Right ventricle myocardium inferior (tissue), 1 donor: ENCODE measurements around the gene TTC7B. TPM values are rescaled to one million over a fixed set of nuclear protein-coding genes. Genes with fewer than 3 reads are reported as not detected.
A peak's percentile ranks its signal among the peaks of the same experiment; 100 is the strongest.

Source experiments
- ATAC-seq: fragments of 200-7000 bp; cut with Tn5 transposase; one replicate; pipeline ENCODE4 v1.9.1; 2020; ENCODE audit warnings: mild to moderate bottlenecking, moderate library complexity
- DNase-seq: peaks from one replicate; pipeline ENCODE4 v3.0.0; 2021; ENCODE audit errors: missing footprints
- intact Hi-C: fragments of 100-400 bp; cut with DNase I; formaldehyde crosslinking; loops from one replicate; pipeline ENCODE4 v1.11.0; 2022
- total RNA-seq: library from RNA; stranded (reverse); fragmentation: NEBNext Ultra II Directional; extraction: Animal tissue kit (Norgen Biotek cat#: 25700); gene quantifications from one replicate; pipeline ENCODE4 v1.2.1, GENCODE V29; 2021
- donor health status: DM: no; HTN: yes; CAD: no; lungs with severe emphysema.

Gene TTC7B
- total RNA-seq, 1 donor from 2014 or later, result 67.5 TPM

DNA sequence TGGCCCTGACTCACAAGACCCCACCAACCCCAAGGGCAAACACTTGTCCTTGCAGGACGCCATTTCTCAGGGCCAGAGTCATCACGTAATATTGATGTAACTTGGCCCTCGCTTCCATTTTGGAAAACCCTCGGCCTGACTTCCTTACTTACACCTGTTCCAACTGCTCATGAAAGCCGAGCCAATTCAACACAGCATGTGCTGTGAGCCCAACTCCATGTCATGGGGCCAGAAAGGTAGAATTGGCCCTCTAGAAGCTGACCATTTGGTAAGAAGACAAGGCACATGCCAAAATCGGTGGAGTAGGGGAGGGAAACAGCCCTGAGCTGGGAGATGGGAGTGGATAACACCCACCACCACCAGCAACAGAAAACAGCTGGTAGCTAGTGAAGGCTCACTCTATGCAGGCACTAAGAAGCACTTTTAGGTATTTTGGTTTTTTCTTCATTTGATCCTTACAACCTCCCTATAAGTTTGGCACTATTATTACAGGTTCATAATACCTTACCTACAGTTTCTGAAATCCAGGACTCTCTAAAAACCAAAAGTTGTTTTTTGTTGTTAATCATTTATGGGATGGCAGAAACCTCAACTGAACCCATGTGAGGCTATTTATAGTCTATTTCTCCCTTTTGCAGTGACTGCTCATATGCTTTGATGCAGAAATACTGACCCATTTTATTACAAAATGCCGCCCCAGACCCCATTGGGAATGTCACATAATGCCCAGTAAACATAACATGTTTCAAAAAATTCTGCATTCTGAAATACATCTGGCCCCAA lies 6.5 kb downstream of the TTC7B start:
- DNase-seq, result no peak
- intact Hi-C loops, result loop anchor here (5.0 kb wide), 1 partner anchor 52 kb away; no protein-coding TSS in a partner anchor

DNA sequence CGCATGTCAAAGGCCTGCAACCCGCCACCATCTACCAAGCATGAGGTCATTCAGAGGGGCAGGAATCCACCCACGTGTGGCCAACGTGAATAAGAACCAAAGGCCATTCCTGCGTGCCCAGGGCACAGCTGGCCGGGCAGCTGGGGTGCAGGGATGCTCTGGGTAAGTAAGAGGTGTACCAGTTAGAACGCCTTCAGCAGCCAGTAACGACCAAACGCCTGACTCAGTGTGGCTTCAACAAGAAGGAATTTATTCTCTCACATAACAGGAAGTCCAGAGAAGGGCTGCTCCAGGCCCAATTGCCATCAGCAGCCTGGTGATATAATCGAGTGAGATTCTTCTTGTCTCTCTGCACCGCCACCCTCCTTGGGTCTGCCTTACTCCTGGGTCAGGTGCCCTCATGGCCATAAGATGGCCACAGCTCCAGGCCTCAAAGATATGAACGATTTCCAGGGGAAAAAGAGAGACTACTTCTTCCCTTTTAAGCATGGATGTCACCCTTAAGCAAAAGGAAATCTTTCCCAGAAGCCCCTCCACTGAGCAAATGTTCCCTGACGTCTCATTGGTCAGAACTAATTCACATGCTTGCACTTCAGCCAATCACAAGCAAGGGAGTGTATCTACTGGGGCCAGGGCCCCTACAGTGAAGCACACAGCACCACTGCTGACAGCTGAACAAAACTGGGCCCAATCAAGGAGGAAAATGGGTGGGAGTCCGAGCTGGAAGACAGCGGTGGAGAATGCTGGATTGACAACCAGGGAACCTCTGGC lies 7.3 kb downstream of the TTC7B start:
- DNase-seq (no peak), ATAC-seq (no peak)
- intact Hi-C loops, result loop anchor here (5.0 kb wide), 1 partner anchor 52 kb away; no protein-coding TSS in a partner anchor

More for the DNA sequence above, 6.5 kb downstream of the TTC7B start:
- ATAC-seq, result no peak

DNA sequence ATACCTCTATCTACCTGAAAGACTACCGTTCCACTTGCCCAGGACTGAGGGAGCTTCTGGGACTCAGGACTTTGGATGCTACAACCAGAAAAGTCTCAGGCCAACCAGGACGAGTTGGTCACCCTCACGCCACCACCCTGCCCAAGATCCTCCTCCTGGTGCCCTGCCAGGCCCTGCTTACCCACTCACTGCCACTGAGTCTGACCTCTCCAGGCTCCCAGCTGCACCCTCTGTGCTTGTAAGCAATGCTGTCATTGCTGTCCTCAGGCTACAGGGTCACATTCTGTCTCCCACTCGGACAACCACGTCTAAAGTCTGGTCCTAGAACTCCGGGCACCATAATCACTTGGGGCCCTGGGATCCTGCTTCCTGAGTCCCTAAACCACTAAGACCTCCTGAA lies 9.2 kb downstream of the TTC7B start:
- no peak for ATAC-seq
- intact Hi-C loops, result loop anchor here (5.0 kb wide), 1 partner anchor 50 kb away; no protein-coding TSS in a partner anchor

DNA sequence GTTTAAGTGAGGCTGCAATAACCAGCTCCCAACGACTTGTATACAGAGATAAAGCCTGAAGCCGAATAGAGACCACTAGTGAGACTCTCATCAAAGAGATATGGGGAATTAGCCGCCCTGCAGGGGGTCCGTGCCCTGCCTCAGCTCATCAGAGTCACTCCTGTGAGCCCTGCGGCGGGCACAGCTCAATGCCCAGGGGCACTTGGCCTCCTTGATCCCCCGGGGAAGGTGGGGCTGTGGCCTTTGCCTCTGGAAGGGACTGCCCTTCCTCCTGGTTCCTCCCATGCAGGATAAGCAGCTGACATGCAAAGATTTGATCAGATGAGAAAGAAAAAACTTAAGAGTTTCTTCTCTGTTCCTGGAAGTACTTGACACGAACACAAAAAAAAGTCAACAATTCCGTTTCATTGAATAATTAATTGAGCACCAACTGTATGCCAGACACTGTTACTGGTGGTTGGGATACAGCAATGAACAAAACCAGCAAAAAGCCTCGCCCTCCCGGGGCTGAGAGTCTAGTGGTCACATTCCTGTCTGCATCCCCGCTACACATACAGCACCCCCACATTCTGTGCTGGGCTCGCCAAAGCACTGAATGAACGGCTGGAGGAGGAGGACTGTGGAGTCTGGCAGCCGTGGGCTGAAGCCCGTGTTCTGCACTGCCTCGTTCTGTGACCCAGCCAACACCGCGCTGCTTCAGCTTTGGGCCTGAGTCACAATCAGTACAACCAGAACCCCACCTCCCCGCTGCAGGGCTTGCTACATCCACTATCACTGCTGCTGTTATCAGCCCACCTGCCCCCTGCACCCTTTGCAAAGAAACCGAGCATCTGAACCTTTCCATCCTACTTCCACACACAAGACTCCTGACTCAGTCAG lies 10.3 kb downstream of the TTC7B start:
- intact Hi-C loops, result loop anchor here (5.0 kb wide), 1 partner anchor 49 kb away; no protein-coding TSS in a partner anchor
- ATAC-seq (peak; percentile 64), DNase-seq (no peak)

More for the DNA sequence above, 9.2 kb downstream of the TTC7B start:
- no peak for DNase-seq

DNA sequence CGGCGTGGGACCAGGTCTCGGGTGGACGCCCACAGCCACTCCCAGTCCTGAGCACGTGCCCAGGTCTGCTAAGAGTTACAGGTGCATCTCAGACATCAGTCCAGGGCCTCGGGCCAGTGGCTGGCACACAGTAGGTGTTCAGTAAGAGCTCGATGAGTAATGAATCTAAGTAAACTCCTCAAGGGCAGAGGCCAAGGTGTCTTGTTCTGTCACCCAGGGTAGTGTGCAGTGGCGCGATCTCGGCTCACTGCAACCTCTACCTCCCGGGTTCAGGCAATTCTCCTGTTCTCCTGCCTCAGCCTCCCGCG lies 11.2 kb downstream of the TTC7B start:
- DNase-seq, result no peak
- ATAC-seq, result no peak
- intact Hi-C loops, result loop anchor here (5.0 kb wide), 1 partner anchor 48 kb away; no protein-coding TSS in a partner anchor

DNA sequence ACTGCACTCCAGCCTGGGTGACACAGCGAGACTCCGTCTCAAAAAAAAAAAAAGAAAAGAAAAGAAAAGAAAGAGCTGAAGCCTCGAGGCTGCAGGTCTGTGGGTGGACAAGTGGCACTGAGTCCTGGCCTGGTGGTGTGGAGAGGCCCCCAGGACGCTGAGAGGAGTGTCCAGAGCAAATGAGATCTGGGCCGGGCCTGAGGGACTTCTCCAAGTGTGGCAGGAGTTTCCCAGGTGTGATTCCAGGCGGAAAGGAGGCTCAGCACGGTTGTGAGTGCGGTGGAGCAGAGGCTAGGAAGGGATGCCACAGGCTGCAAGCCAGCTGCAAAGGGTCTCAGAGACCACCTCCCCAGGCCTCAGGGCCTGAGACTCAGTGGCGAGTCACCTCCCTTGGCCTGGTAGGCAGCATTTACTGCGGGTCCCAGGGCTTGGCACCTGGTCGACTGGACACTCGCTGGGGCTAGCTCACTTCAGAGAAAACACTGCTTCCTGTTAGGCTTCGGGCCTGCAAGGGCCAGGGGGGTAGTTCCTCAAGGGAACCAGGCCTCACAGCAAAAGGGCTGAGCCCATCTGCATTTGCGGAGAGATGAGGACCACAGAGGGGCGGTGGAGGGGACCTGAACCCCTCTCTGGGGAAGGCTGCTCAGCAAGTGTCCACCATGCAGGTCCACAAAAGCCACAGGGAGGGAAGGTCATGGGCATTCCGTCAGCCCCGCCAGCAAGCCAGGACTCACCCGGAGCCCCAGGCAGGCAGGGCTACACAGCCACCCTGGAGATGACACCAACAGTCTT lies 11.7 kb downstream of the TTC7B start:
- no peak for DNase-seq
- no peak for ATAC-seq
- intact Hi-C loops, result loop anchor here (5.0 kb wide), 1 partner anchor 47 kb away; no protein-coding TSS in a partner anchor

DNA sequence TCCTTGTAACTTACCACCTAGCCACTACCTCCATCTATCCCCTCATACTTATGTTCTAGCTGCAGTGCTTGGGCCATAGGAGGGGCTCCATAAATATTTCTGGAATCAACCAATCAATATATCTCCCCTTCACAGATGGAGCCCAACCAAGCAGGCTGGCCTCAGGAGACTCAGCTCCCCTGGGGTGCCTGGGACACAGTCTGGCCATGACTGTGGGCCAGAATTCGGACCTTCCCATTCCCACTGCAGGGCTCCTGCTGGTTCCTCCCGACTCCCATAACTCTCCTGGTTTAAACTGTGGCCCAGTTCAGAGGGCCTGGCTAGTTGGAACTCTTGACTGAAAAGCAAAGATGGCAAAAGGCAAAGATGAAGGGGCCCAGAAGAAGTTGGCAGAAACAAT lies 13.0 kb downstream of the TTC7B start:
- DNase-seq, result no peak
- intact Hi-C loops, result no loop called here
- no peak for ATAC-seq

DNA sequence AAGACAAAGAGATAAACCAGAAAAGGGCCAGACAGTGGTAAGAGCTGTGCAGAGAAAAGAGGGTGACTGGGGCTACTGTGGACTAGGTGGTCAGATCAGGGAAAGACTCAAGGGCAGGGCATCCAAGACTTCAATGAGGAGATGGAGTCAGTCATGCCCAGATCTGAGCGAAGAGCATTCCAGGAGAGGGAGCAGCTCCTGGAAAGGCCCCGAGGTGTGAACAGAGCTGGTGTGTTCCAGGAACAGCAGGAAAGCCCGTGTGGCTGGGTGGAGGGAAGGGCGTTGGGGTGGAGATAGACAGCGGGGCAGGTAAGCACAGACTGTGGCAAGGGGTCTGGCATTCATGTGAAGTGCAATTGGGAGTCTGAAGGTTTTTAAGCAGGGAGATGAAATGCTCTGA lies 16.8 kb downstream of the TTC7B start:
- intact Hi-C loops, result no loop called here
- DNase-seq, result no peak
- ATAC-seq, result no peak

DNA sequence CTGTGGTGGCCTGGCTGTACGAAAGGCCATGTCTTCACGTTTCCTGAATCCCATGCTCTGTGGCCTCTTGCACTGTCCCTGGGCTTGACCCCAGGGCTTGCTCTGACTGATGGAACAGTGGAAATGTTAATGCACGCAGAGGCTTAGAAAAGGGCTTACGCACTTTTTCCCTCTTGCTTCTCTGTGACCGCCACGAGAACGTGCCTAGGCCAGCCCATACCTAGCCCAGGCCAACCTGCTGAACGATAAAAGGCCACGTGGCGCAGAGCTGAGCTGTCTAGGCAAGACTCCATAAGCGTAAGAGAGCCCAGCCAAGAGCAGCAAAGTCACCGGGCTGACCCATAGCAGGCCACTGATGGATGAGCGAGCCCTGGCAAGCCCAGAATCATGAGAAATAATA lies 18.3 kb downstream of the TTC7B start:
- ATAC-seq (no peak), DNase-seq (no peak)
- intact Hi-C loops, result no loop called here

DNA sequence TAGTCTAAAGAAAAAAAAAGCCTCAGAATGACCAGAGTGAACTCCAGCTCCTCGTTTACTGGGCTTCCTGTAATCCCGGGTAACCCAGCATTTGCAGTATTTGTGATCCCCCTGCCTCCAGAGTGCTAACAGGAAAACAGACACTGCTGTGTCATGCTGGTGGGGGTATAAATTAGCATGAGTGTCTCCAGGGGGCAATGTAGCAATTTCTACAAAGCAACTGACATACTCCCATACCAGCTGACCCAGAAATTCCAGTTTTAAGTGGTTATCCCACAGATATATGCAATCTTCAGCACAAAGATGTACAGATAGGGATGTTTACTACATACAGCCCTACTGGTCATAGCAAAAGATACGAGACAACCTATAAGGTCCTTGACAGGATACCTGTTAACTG lies 18.8 kb downstream of the TTC7B start:
- intact Hi-C loops, result no loop called here
- no peak for DNase-seq
- ATAC-seq, result no peak

DNA sequence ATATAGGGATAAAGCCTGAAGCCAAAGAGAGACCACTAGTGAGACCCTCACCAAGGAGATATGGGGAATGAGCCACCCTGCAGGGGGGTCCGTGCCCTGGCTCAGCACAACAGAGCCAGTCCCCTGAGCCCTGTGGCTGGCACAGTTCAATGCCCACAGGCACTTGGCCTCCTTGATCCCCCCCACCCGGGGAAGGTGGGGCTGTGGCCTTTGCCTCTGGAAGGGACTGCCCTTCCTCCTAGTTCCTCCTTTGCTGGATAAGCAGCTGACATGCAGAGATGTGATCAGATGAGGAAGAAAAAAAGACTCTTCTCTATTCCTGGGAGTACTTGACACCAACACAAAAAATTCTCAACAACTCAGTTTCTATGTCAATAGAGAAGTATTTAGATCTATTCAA lies 19.9 kb downstream of the TTC7B start:
- intact Hi-C loops, result no loop called here
- no peak for DNase-seq
- ATAC-seq, result peak; percentile 50

DNA sequence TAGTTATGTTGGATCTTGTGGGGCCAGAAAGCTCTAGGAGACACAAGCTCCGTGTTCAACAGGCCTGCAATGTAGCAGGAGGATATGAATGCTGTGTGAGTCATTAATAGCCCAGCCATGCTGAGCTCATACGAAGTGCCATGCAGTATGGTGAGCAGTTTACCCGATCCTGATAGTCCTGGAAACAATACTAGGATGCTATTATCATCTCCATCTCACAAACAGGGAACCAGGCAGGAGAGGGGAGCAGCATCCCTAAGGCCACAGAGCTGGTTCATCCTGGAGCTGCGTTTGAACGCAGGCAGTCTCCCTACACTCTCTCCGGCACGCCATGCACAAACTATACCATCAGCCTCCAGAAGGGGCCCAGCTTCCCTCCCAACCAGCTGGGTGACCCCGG lies 20.5 kb downstream of the TTC7B start:
- intact Hi-C loops, result no loop called here
- DNase-seq (no peak), ATAC-seq (no peak)

DNA sequence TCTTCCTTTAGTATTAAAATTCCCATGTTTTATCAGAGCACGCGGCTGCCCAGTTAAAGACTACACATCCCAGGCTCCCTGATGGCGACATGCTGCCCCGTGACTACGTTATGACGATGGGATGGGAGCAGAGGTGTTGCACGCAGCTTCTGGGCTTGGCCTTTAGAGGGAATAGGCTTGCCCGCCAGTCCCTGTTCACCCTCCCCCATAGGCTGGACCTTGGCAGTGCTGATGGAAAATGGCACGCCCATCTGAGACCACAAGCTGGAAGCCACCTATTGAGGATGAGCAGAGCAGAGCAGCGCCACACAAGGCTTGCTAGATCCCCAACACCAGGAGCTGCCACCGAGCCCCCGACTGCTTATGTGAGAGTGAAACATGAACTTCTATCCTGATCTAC lies 24.7 kb downstream of the TTC7B start:
- intact Hi-C loops, result no loop called here
- DNase-seq (no peak), ATAC-seq (no peak)

DNA sequence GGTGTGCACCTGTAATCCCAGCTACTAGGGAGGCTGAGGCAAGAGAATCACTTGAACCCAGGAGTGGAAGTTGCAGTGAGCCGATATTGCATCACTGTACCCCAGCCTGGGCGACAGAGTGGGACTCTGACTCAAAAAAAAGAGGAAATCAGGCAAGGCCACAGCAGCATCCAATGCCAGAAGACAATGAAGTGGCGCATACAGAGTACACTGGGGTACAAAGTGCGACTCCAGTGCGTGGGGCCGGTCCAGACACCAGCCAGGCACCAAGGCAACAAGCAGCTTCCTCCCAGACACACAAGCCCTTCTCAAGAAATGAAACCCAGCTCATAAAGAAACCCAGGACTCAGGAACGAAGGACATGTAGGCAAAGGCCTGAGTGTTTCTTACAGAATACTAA lies 28.2 kb downstream of the TTC7B start:
- intact Hi-C loops, result no loop called here
- DNase-seq (no peak), ATAC-seq (no peak)

DNA sequence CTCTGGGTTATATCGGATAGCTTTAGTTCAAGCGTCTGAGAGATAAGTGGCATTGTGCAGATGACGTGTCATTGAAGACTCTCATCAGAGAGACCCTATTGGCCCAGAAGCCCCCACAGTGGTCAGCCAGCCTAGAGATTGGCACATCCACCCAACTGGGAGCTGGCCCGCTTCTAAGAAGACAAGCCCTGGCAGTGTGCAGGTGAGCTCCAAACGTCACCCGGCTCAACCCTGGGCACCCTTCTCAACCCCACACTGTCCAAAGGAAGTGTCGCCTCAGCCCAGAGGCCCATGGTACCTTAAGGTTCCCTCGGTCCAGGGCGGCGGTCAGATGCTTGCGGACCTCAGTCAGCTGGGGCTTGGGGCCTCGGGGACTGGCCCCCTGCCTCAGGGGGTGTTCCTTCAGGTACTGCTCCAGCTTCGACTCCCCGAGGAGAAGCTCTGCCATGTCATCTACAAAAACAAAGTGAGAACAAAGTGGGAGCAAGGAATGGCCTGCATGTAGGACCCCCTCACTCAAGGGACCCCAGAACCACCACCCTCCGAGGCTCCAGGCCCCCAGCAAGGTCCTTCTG lies 30.3 kb downstream of the TTC7B start:
- DNase-seq (no peak), ATAC-seq (no peak)
- intact Hi-C loops, result no loop called here

DNA sequence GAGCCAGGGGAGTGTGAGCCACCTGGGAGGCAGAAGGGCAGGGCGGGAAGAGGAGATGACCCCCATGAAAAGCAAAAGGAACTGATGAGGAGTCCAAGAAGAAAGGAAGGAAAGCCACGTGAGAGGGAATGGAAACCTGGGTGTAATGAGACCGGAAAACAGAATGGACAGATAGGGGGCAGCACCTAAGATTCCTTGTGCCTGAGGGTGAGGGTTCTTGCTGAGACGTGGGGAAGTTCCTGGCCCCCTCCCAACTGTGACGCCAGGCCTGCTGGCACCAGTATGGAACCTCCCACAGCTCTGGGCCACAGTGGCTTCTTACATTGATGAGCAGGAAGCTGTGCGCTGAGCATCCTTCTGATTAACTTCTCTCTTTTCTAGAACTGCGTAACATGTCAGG lies 30.8 kb downstream of the TTC7B start:
- DNase-seq, result no peak
- no peak for ATAC-seq
- intact Hi-C loops, result no loop called here

DNA sequence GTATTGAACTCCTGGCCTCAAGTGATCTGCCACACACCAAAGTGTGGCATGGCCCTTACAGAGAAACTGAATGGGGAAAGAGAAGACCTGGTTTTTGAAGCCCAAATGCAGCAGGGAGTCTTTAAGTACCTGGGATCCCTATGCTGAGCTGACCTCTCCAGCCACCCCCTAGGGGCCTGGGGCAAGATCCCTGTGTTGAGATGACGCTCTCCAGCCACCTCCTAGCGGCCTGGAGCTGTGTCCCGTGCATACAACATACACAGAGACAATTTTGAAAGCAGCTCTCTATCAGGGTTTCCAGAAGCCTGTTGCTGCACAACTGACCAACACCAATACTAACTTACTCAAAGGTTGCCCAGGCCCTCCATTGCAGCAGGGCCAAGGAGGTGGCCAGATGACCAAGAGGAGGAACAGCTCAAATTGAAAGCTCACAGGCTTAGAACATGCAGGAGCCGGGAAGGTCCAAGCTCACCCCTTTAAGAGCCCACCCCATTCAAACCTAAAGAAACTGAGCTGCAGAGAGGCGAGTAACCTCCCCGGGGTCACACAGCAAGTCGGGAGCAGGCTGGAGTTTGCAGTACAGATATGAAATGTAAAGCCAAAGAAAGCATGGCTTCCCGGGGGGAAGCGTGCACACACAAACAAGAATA lies 31.5 kb downstream of the TTC7B start:
- no peak for ATAC-seq
- intact Hi-C loops, result no loop called here
- no peak for DNase-seq

DNA sequence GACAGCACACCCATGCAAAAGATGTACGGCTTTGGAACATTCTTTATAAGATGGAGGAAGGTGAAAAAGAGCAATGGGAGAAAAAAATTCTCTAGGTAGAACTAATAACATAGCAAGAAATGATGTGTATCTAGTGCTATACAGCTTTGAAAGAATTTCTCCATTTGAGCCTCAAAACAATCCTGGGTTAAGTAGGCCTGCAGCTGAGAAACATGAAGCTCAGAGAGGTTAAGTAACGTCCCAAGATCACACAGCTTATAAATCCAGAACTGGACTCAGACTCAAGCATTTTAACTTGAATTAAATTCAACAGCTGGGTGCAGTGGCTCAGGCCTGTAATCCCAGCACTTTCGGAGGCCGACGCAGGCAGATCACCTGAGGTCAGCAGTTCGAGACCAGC lies 32.9 kb downstream of the TTC7B start:
- intact Hi-C loops, result no loop called here
- no peak for DNase-seq
- no peak for ATAC-seq
